Endodermal cell (in vitro differentiated cells): ENCODE measurements around the gene ATP5F1A. TPM values are rescaled to one million over a fixed set of nuclear protein-coding genes. Genes with fewer than 3 reads are reported as not detected.
A peak's percentile ranks its signal among the peaks of the same experiment; 100 is the strongest.

Source experiments
- DNase-seq: peaks from one replicate; pipeline ENCODE4 v3.0.0-alpha.2; 2017
- H3K27ac ChIP-seq: 2 replicates; pipeline ENCODE4 v1.5.1; 2013; ENCODE audit warnings: mild to moderate bottlenecking, low read depth, low read length, moderate library complexity
- H3K27me3 ChIP-seq: 2 replicates; pipeline ENCODE4 v1.6.1; 2013; ENCODE audit warnings: mild to moderate bottlenecking, low read length, moderate library complexity; ENCODE audit not compliant: insufficient read depth, control insufficient read depth, poor library complexity, severe bottlenecking
- H3K36me3 ChIP-seq: 2 replicates; pipeline ENCODE4 v1.7.0; 2013; ENCODE audit warnings: mild to moderate bottlenecking, low read length, moderate library complexity; ENCODE audit not compliant: control insufficient read depth, insufficient read depth
- H3K4me1 ChIP-seq: one replicate; pipeline ENCODE4 v1.7.0; 2013; ENCODE audit warnings: low read length; ENCODE audit not compliant: control insufficient read depth, insufficient read depth
- H3K4me3 ChIP-seq: 2 replicates; pipeline ENCODE4 v1.5.1; 2013; ENCODE audit warnings: mild to moderate bottlenecking, low read length, moderate library complexity
- H3K9ac ChIP-seq: 2 replicates; pipeline ENCODE4 v1.6.1; 2013; ENCODE audit warnings: mild to moderate bottlenecking, low read length, moderate library complexity; ENCODE audit not compliant: poor library complexity, severe bottlenecking; ENCODE audit errors: extremely low read depth
- H3K9me3 ChIP-seq: 2 replicates; pipeline ENCODE4 v1.6.1; 2013; ENCODE audit warnings: mild to moderate bottlenecking, low read length, moderate library complexity; ENCODE audit not compliant: control insufficient read depth
- H3K27ac Mint-ChIP-seq: 2 replicates; pipeline ENCODE4 v1.8.0; 2020; ENCODE audit warnings: mixed read lengths
- H3K27me3 Mint-ChIP-seq: 2 replicates; pipeline ENCODE4 v1.8.0; 2021; ENCODE audit warnings: mild to moderate bottlenecking, mixed read lengths; ENCODE audit not compliant: insufficient read depth
- H3K36me3 Mint-ChIP-seq: 2 replicates; pipeline ENCODE4 v1.8.0; 2020; ENCODE audit warnings: low read depth, mixed read lengths
- H3K4me1 Mint-ChIP-seq: 2 replicates; pipeline ENCODE4 v1.8.0; 2020; ENCODE audit warnings: mixed read lengths
- H3K4me3 Mint-ChIP-seq: 2 replicates; pipeline ENCODE4 v1.8.0; 2020; ENCODE audit warnings: mild to moderate bottlenecking, moderate library complexity, mixed read lengths
- H3K9me3 Mint-ChIP-seq: 2 replicates; pipeline ENCODE4 v1.8.0; 2020; ENCODE audit warnings: mild to moderate bottlenecking, mixed read lengths
- WGBS, 2 experiments: methylation state at CpG; one replicate each; pipeline versions ENCODE4 v1.1.5 to v1.1.7; 2013; ENCODE audit warnings: missing lambda C conversion rate in 2 of 2, mixed read lengths in 1 of 2; ENCODE audit not compliant: insufficient coverage in 1 of 2, insufficient read length in 1 of 2; 5-methylcytosine and 5-hydroxymethylcytosine counted together
- total RNA-seq, 2 donors: library from RNA; stranded (reverse); fragmentation: NEBNext Ultra II Directional in 1 of 2; extraction: Animal tissue kit (Norgen Biotek cat#: 25700) in 1 of 2; gene quantifications; 2 replicates in 1 of 2; 3 replicates in 1 of 2; pipeline ENCODE4 v1.2.1, GENCODE V29; 2021
- TF ChIP-seq, protein P1 (sequence below): fragments of 200-600 bp; sonication (generic); conservative IDR thresholded peaks from 2 replicates; pipeline ENCODE4 v1.5.0; 2021; ENCODE audit warnings: antibody characterized with exemption, mild to moderate bottlenecking

ATP5F1A gene
- total RNA-seq, 2 donors from 2014 or later: 608 to 706 TPM

DNA sequence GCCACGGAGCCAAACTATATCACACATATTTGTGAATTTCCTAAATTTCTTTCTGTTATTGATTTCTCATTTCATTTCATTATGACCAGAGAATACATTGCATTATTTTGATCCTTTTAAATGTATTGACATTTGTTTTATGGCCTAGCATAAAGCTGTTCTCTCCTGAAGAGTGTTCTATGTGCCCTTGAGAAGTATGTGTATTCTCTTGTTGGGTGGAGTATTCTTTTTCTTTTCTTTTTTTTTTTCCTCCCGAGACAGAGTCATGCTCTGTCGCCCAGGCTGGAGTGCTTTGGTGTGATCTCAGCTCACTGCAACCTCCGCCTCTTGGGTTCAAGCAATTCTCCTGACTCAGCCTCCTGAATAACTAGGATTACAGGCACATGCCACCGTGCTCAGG is 11.3 kb upstream of the ATP5F1A start:
- H3K27me3 Mint-ChIP-seq: no peaks in the 10 kb centered on the region
- peaks cover 47% of the 10 kb centered on the region for H3K36me3 ChIP-seq
- no peaks in the 10 kb centered on the region for H3K27me3 ChIP-seq
- H3K4me3 ChIP-seq: no peak overlapping the region
- peaks cover 11% of the 10 kb centered on the region for H3K9me3 ChIP-seq
- peak overlapping the region; percentile 35 for H3K27ac Mint-ChIP-seq
- peaks cover 56% of the 10 kb centered on the region for H3K36me3 Mint-ChIP-seq
- no peak overlapping the region for H3K27ac ChIP-seq
- DNase-seq: no peak
- H3K9me3 Mint-ChIP-seq: peaks cover 7% of the 10 kb centered on the region
- H3K4me3 Mint-ChIP-seq: no peak overlapping the region
- no peak overlapping the region for H3K9ac ChIP-seq
- WGBS, 2 experiments: 80 to 87% methylated on average over 1 to 5 of the region's 5 CpGs
- peaks cover 6% of the 10 kb centered on the region for H3K4me1 ChIP-seq
- TF ChIP-seq, protein P1, sequence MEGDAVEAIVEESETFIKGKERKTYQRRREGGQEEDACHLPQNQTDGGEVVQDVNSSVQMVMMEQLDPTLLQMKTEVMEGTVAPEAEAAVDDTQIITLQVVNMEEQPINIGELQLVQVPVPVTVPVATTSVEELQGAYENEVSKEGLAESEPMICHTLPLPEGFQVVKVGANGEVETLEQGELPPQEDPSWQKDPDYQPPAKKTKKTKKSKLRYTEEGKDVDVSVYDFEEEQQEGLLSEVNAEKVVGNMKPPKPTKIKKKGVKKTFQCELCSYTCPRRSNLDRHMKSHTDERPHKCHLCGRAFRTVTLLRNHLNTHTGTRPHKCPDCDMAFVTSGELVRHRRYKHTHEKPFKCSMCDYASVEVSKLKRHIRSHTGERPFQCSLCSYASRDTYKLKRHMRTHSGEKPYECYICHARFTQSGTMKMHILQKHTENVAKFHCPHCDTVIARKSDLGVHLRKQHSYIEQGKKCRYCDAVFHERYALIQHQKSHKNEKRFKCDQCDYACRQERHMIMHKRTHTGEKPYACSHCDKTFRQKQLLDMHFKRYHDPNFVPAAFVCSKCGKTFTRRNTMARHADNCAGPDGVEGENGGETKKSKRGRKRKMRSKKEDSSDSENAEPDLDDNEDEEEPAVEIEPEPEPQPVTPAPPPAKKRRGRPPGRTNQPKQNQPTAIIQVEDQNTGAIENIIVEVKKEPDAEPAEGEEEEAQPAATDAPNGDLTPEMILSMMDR: no peak
- H3K4me1 Mint-ChIP-seq: peaks cover 22% of the 10 kb centered on the region

GRCh38 chr18:46104128-46104911 is 6.2 kb upstream of the ATP5F1A start, which contains the start of gene HAUS1:
TSS of gene HAUS1 (plus strand) at chr18:46104385. CDS start at chr18:46104412, 27 bp downstream.
- 1% methylated on average over 25 to 57 of the region's 57 CpGs for WGBS, 2 experiments
- peak within 1 kb of the TSS; percentile 97 for H3K27ac Mint-ChIP-seq

DNA sequence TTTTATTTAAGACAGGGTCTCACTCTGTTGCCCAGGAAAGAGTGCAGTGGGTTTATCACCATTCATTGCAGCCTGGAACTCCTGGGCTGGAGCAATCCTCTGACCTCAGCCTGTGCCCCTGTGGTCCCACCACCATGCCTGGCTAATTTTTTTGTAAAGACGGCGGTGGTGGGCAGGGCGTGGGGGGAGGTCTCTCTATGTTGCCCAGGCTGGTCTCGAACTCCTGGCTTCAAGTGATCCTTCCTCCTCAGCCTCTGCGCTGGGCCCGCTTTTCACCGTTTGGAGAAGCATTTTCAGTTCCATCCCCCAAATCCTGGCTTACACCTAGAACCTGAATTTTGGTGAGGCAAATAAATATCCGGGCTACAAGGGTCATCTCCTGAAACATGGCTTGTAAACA is 1.4 kb upstream of the ATP5F1A start:
- no peak overlapping the region for H3K4me3 ChIP-seq
- Mint-ChIP-seq H3K36me3 (peaks cover 15% of the 10 kb centered on the region), H3K27me3 (no peaks in the 10 kb centered on the region), H3K4me1 (peaks cover 17% of the 10 kb centered on the region), H3K27ac (no peak overlapping the region), H3K4me3 (no peak overlapping the region), H3K9me3 (no peaks in the 10 kb centered on the region)
- TF ChIP-seq, protein P1: no peak
- H3K27me3 ChIP-seq: no peaks in the 10 kb centered on the region
- 94 to 99% methylated on average over 7 to 8 of the region's 8 CpGs for WGBS, 2 experiments
- H3K9ac ChIP-seq: no peak overlapping the region
- H3K36me3 ChIP-seq: peaks cover 15% of the 10 kb centered on the region
- no peak overlapping the region for H3K27ac ChIP-seq
- peak; percentile 45 for DNase-seq
- H3K4me1 ChIP-seq: no peaks in the 10 kb centered on the region
- no peaks in the 10 kb centered on the region for H3K9me3 ChIP-seq

More at GRCh38 chr18:46104128-46104911, 6.2 kb upstream of the ATP5F1A start, which contains the start of gene HAUS1:
- Histone ChIP-seq H3K27me3 (no peaks in the 10 kb centered on the region), H3K36me3 (peaks cover 27% of the 10 kb centered on the region), H3K4me3 (peak within 1 kb of the TSS; percentile 98), H3K9me3 (no peaks in the 10 kb centered on the region), H3K4me1 (no peaks in the 10 kb centered on the region), H3K27ac (peak within 1 kb of the TSS; percentile 82), H3K9ac (peak within 1 kb of the TSS; percentile 78)
- DNase-seq: peak; percentile 98
- peaks cover 10% of the 10 kb centered on the region for H3K4me1 Mint-ChIP-seq
- TF ChIP-seq, protein P1: no peak
- peak within 1 kb of the TSS; percentile 99 for H3K4me3 Mint-ChIP-seq
- H3K9me3 Mint-ChIP-seq: no peaks in the 10 kb centered on the region
- H3K27me3 Mint-ChIP-seq: no peaks in the 10 kb centered on the region
- H3K36me3 Mint-ChIP-seq: peaks cover 26% of the 10 kb centered on the region
